ENCODE results near the gene TIMM8A. TPM values are rescaled to one million over a fixed set of nuclear protein-coding genes. Genes with fewer than 3 reads are reported as not detected.
A peak's percentile ranks its signal among the peaks of the same experiment; 100 is the strongest.

TIMM8A gene
- total and polyA plus RNA-seq, 2 of the 13 experiments (the other 11 are each of a cell fraction or from before 2014, with no cell fraction given), result 6.1 to 25.5 TPM

DNA sequence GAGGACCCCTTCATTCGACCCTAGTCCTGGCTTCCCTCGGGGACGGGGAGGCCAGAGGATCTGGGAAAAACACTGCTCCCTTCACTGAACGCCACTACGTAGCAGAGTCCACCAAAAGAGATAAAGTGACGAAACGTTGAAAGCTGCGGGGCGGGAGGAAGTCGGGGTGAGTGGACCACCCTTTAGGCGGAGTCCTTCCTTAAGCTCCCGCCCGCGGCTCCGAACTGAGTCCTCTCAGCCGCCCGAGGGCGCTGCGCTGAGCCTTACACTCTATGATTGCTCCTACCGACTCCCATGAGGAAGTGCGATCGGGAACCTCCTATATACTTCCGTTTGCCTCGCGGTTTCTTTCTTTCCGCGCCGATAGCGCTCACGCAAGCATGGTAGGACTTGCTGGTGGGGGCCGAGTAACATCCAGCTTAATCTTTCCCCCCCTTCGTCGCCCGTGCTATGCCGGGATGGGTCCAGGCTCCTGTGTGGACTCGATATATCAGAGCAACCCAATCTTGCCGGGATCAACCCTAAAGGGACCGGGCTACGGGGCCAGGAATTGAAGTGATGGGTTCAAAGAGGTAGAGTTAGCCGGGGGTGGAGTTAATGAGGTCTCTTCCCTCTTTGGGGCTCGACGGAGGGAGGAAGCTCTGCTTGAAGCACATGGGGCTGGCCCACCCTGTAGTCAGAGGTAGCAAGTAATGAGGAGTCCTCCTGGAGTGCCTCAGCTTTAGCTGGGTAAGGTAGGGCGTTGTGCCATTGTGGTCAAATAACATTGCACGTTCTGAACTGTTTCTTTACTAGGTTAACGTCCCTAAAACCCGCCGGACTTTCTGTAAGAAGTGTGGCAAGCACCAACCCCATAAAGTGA lies 42.4 kb upstream of the TIMM8A start, which contains the start of gene RPL36A (continued):
- TF ChIP-seq TBP (CRISPR knock-in tag; IDR thresholded peaks at IDR 0.05) (no peak), TARDBP (CRISPR knock-in tag; IDR thresholded peaks at IDR 0.05) (0 out of 2 replicates have a peak, but pooled peaks have one; percentile 19), ZNF251 (CRISPR knock-in tag; IDR thresholded peaks at IDR 0.05) (no peak), MED1 (CRISPR knock-in tag; IDR thresholded peaks at IDR 0.05) (peak; percentile 59), ASH2L (IDR thresholded peaks at IDR 0.05; ENCODE audit: insufficient read length, low read depth, low read length) (peak; percentile 85), FOXC1 (CRISPR knock-in tag; IDR thresholded peaks at IDR 0.05; ENCODE audit: borderline replicate concordance) (peak; percentile 34; the same call in 1 of the 2 replicates), NR2C2 (CRISPR knock-in tag; IDR thresholded peaks at IDR 0.05; ENCODE audit: borderline replicate concordance) (peak; percentile 54; the same call in 1 of the 2 replicates), ERF (CRISPR knock-in tag; IDR thresholded peaks at IDR 0.05) (0 out of 2 replicates have a peak, but pooled peaks have one; percentile 16), RFX3 (CRISPR knock-in tag; IDR thresholded peaks at IDR 0.05) (no peak), MIER3 (CRISPR knock-in tag; IDR thresholded peaks at IDR 0.05; ENCODE audit: borderline replicate concordance) (no peak), ZNF256 (CRISPR knock-in tag; conservative IDR thresholded peaks at IDR 0.05) (no peak), ZNF260 (CRISPR knock-in tag; IDR thresholded peaks at IDR 0.05; ENCODE audit: borderline replicate concordance, low read depth) (no peak), MED8 (CRISPR knock-in tag; IDR thresholded peaks at IDR 0.05; ENCODE audit: insufficient replicate concordance) (peak; percentile 36), HMGA1 (CRISPR knock-in tag; conservative IDR thresholded peaks at IDR 0.05) (no peak), RBAK (CRISPR knock-in tag; IDR thresholded peaks at IDR 0.05) (no peak), FOXO1 (CRISPR knock-in tag; IDR thresholded peaks at IDR 0.05) (no peak), SALL1 (CRISPR knock-in tag; IDR thresholded peaks at IDR 0.05) (peak; percentile 35; the same call in 1 of the 2 replicates), ZFY (CRISPR knock-in tag; IDR thresholded peaks at IDR 0.05) (0 out of 2 replicates have a peak, but pooled peaks have one; percentile 25), RARA (CRISPR knock-in tag; IDR thresholded peaks at IDR 0.05) (peak; percentile 20; the same call in 1 of the 2 replicates), GTF2F1 (IDR thresholded peaks at IDR 0.05; ENCODE audit: low read length) (0 out of 2 replicates have a peak, but pooled peaks have one; percentile 51), JUND (CRISPR knock-in tag; IDR thresholded peaks at IDR 0.05) (no peak), ZNF430 (CRISPR knock-in tag; IDR thresholded peaks at IDR 0.05) (0 out of 2 replicates have a peak, but pooled peaks have one; percentile 45), IRF2 (CRISPR knock-in tag; IDR thresholded peaks at IDR 0.05) (0 out of 2 replicates have a peak, but pooled peaks have one; percentile 36)
- TF ChIP-seq, protein P1, sequence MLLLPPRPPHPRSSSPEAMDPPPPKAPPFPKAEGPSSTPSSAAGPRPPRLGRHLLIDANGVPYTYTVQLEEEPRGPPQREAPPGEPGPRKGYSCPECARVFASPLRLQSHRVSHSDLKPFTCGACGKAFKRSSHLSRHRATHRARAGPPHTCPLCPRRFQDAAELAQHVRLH (CRISPR knock-in tag; IDR thresholded peaks at IDR 0.05; ENCODE audit: borderline replicate concordance, low read depth), result 0 out of 2 replicates have a peak, but pooled peaks have one; percentile 44
- TF ChIP-seq, protein P2, sequence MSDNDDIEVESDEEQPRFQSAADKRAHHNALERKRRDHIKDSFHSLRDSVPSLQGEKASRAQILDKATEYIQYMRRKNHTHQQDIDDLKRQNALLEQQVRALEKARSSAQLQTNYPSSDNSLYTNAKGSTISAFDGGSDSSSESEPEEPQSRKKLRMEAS (IDR thresholded peaks at IDR 0.05), result peak; percentile 72
- TF ChIP-seq, protein P3, sequence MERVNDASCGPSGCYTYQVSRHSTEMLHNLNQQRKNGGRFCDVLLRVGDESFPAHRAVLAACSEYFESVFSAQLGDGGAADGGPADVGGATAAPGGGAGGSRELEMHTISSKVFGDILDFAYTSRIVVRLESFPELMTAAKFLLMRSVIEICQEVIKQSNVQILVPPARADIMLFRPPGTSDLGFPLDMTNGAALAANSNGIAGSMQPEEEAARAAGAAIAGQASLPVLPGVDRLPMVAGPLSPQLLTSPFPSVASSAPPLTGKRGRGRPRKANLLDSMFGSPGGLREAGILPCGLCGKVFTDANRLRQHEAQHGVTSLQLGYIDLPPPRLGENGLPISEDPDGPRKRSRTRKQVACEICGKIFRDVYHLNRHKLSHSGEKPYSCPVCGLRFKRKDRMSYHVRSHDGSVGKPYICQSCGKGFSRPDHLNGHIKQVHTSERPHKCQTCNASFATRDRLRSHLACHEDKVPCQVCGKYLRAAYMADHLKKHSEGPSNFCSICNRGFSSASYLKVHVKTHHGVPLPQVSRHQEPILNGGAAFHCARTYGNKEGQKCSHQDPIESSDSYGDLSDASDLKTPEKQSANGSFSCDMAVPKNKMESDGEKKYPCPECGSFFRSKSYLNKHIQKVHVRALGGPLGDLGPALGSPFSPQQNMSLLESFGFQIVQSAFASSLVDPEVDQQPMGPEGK (CRISPR knock-in tag; IDR thresholded peaks at IDR 0.05), result peak; percentile 64
- TF ChIP-seq, protein P4, sequence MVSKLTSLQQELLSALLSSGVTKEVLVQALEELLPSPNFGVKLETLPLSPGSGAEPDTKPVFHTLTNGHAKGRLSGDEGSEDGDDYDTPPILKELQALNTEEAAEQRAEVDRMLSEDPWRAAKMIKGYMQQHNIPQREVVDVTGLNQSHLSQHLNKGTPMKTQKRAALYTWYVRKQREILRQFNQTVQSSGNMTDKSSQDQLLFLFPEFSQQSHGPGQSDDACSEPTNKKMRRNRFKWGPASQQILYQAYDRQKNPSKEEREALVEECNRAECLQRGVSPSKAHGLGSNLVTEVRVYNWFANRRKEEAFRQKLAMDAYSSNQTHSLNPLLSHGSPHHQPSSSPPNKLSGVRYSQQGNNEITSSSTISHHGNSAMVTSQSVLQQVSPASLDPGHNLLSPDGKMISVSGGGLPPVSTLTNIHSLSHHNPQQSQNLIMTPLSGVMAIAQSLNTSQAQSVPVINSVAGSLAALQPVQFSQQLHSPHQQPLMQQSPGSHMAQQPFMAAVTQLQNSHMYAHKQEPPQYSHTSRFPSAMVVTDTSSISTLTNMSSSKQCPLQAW (CRISPR knock-in tag; IDR thresholded peaks at IDR 0.05), result 0 out of 2 replicates have a peak, but pooled peaks have one; percentile 53

Measured in HepG2 (cell line).